H1 (cell line): ENCODE data around the gene NR2C2. TPM values are rescaled to one million over a fixed set of nuclear protein-coding genes. Genes with fewer than 3 reads are reported as not detected.

Experiments used
- CTCF ChIA-PET: fragments of 300-600 bp; sonication (Branson Sonifier 250); formaldehyde crosslinking; loops from one replicate; lab custom pipeline; 2021; ENCODE audit not compliant: partially characterized antibody; lab: Charles Lee
- POLR2A ChIA-PET: fragments of 300-600 bp; sonication (Branson Sonifier 250); formaldehyde crosslinking; loops from one replicate; lab custom pipeline; 2021; ENCODE audit warnings: inconsistent platforms; ENCODE audit not compliant: partially characterized antibody; lab: Charles Lee
- DNase-seq, 2 experiments: peaks; one replicate each; pipeline versions ENCODE4 v3.0.0 to v3.0.0-alpha.2; 2010 to 2022; ENCODE audit warnings: low spot score in 2 of 2, low read depth in 1 of 2, mixed read lengths in 1 of 2
- FAIRE-seq: peaks from 2 replicates; lab custom pipeline; 2011; peaks lifted over from hg19 to GRCh38; lab: Jason Lieb, UNC
- H2AFZ ChIP-seq: 2 replicates; pipeline ENCODE4 v1.8.1; 2012; ENCODE audit warnings: low read length, inconsistent platforms
- H2AK5ac ChIP-seq: 2 replicates; pipeline ENCODE4 v1.6.1; 2013; ENCODE audit warnings: low read depth, low read length
- H2BK120ac ChIP-seq: replicated peaks from 2 replicates; pipeline ENCODE3; 2013; ENCODE audit warnings: low read depth, low read length, inconsistent platforms
- H2BK12ac ChIP-seq: 2 replicates; pipeline ENCODE4 v1.6.1; 2013; ENCODE audit warnings: low read depth, low read length
- H2BK15ac ChIP-seq: 2 replicates; pipeline ENCODE4 v1.6.1; 2013; ENCODE audit warnings: low read length
- H2BK20ac ChIP-seq: 2 replicates; pipeline ENCODE4 v1.6.1; 2013; ENCODE audit warnings: low read length
- H2BK5ac ChIP-seq: 2 replicates; pipeline ENCODE4 v1.6.1; 2013; ENCODE audit warnings: low read depth, low read length
- H3K14ac ChIP-seq: 2 replicates; pipeline ENCODE4 v1.6.1; 2013; ENCODE audit warnings: inconsistent platforms; ENCODE audit not compliant: insufficient read length
- H3K18ac ChIP-seq: 2 replicates; pipeline ENCODE4 v1.6.1; 2013; ENCODE audit warnings: low read length; ENCODE audit errors: extremely low read depth
- H3K23ac ChIP-seq: 2 replicates; pipeline ENCODE4 v1.6.1; 2013; ENCODE audit warnings: inconsistent platforms; ENCODE audit not compliant: insufficient read length
- H3K23me2 ChIP-seq: 2 replicates; pipeline ENCODE4 v1.6.1; 2013; ENCODE audit warnings: low read depth, low read length
- H3K27ac ChIP-seq: 2 replicates; pipeline ENCODE4 v1.6.1; 2011; ENCODE audit warnings: low read depth, low read length, inconsistent platforms
- H3K27me3 ChIP-seq, 4 experiments: replicated peaks in 1 of 4; 1 replicate in 1 of 4; 2 replicates in 3 of 4; pipeline versions ENCODE4 v1.6.1 to v1.8.1; 2011 to 2013; ENCODE audit warnings: low read length in 3 of 4, mild to moderate bottlenecking in 3 of 4, inconsistent platforms in 2 of 4, mixed read lengths in 2 of 4, moderate library complexity in 1 of 4; ENCODE audit not compliant: control insufficient read depth in 3 of 4, insufficient read depth in 3 of 4; ENCODE audit errors: extremely low read depth in 1 of 4
- H3K36me3 ChIP-seq, 4 experiments: 2 replicates each; pipeline versions ENCODE4 v1.6.1 to v1.8.1; 2011 to 2013; ENCODE audit warnings: mild to moderate bottlenecking in 4 of 4, low read length in 3 of 4, moderate library complexity in 2 of 4, control low read depth in 1 of 4, inconsistent platforms in 1 of 4; ENCODE audit not compliant: insufficient read depth in 4 of 4, control insufficient read depth in 2 of 4
- H3K4ac ChIP-seq: replicated peaks from 2 replicates; pipeline ENCODE3; 2013; ENCODE audit warnings: low read length, low read depth, mixed read lengths, inconsistent platforms; ENCODE audit not compliant: insufficient read length
- H3K4me1 ChIP-seq, 4 experiments: replicated peaks in 1 of 4; 1 replicate in 1 of 4; 2 replicates in 3 of 4; pipeline versions ENCODE4 v1.6.1 to v1.8.1; 2011 to 2013; ENCODE audit warnings: low read length in 3 of 4, inconsistent platforms in 2 of 4, mixed read lengths in 1 of 4; ENCODE audit not compliant: insufficient read depth in 4 of 4, control insufficient read depth in 3 of 4
- H3K4me2 ChIP-seq, 2 experiments: 2 replicates each; pipeline versions ENCODE4 v1.6.1 to v1.8.1; 2011 to 2013; ENCODE audit warnings: low read depth in 2 of 2, low read length in 2 of 2, control low read depth in 1 of 2, inconsistent platforms in 1 of 2, mild to moderate bottlenecking in 1 of 2; ENCODE audit not compliant: insufficient read depth in 1 of 2
- H3K4me3 ChIP-seq, 4 experiments: fragments of 200-600, 300-600 bp in 1 of 4; sonication (generic), shearing (Covaris generic), sonication (Bioruptor Twin) in 1 of 4; 2 replicates each; pipeline versions ENCODE4 v1.5.1 to v1.8.1; 2011 to 2016; ENCODE audit warnings: low read length in 4 of 4, low read depth in 3 of 4, control low read depth in 2 of 4, inconsistent platforms in 2 of 4, mild to moderate bottlenecking in 2 of 4, mixed read lengths in 1 of 4, moderate library complexity in 1 of 4; ENCODE audit not compliant: insufficient read depth in 2 of 4; ENCODE audit errors: extremely low read depth in 1 of 4
- H3K56ac ChIP-seq: replicated peaks from 2 replicates; pipeline ENCODE3; 2013; ENCODE audit warnings: low read depth, mild to moderate bottlenecking, mixed read lengths, low read length, inconsistent platforms; ENCODE audit not compliant: insufficient read length
- H3K79me1 ChIP-seq: 2 replicates; pipeline ENCODE4 v1.6.1; 2013; ENCODE audit warnings: low read depth, low read length, control low read depth
- H3K79me2 ChIP-seq, 2 experiments: 2 replicates each; pipeline versions ENCODE4 v1.6.1 to v1.8.1; 2012 to 2013; ENCODE audit warnings: low read length in 2 of 2, mild to moderate bottlenecking in 2 of 2, inconsistent platforms in 1 of 2; ENCODE audit not compliant: insufficient read depth in 2 of 2, control insufficient read depth in 1 of 2
- H3K9ac ChIP-seq, 4 experiments: replicated peaks in 1 of 4; 1 replicate in 1 of 4; 2 replicates in 3 of 4; pipeline versions ENCODE4 v1.6.1 to v1.8.1; 2011 to 2013; ENCODE audit warnings: low read depth in 3 of 4, low read length in 3 of 4, control low read depth in 2 of 4, mild to moderate bottlenecking in 2 of 4, moderate library complexity in 2 of 4, inconsistent platforms in 1 of 4; ENCODE audit errors: extremely low read depth in 1 of 4
- H3K9me3 ChIP-seq, 2 experiments: 2 replicates each; pipeline versions ENCODE4 v1.6.1 to v1.8.1; 2012 to 2013; ENCODE audit warnings: mild to moderate bottlenecking in 2 of 2, moderate library complexity in 2 of 2, control low read depth in 1 of 2, inconsistent platforms in 1 of 2, low read depth in 1 of 2, low read length in 1 of 2, mixed read lengths in 1 of 2; ENCODE audit not compliant: insufficient read depth in 2 of 2
- H4K20me1 ChIP-seq, 2 experiments: replicated peaks in 1 of 2; 2 replicates each; pipeline versions ENCODE3 to v1.8.1; 2011 to 2013; ENCODE audit warnings: inconsistent platforms in 2 of 2, low read length in 2 of 2, mild to moderate bottlenecking in 1 of 2; ENCODE audit not compliant: insufficient read depth in 2 of 2, control insufficient read depth in 1 of 2
- H4K5ac ChIP-seq: 2 replicates; pipeline ENCODE4 v1.6.1; 2013; ENCODE audit warnings: low read length, low read depth, mixed read lengths, inconsistent platforms; ENCODE audit not compliant: insufficient read length
- H4K8ac ChIP-seq: 2 replicates; pipeline ENCODE4 v1.8.0; 2013; ENCODE audit warnings: mild to moderate bottlenecking, moderate library complexity, low read length, inconsistent platforms; ENCODE audit not compliant: insufficient read depth; ENCODE audit errors: extremely low read depth
- H4K91ac ChIP-seq: replicated peaks from 2 replicates; pipeline ENCODE3; 2013; ENCODE audit warnings: low read length, mixed read lengths, inconsistent platforms; ENCODE audit not compliant: insufficient read length
- BCL11A ChIP-seq, 2 experiments: IDR thresholded peaks; one replicate each; pipeline ENCODE4 v1.6.1; 2011; ENCODE audit warnings: low read depth in 2 of 2, low read length in 2 of 2, mild to moderate bottlenecking in 2 of 2
- EP300 ChIP-seq, 2 experiments: IDR thresholded peaks; 1 replicate in 1 of 2; 2 replicates in 1 of 2; pipeline ENCODE4 v1.6.1; 2011 to 2012; ENCODE audit warnings: low read depth in 2 of 2, low read length in 2 of 2, mild to moderate bottlenecking in 2 of 2, borderline replicate concordance in 1 of 2, inconsistent platforms in 1 of 2, moderate library complexity in 1 of 2
- EZH2 ChIP-seq: fragments of 200-600 bp; sonication (generic); IDR thresholded peaks from 2 replicates; pipeline ENCODE4 v1.7.1; 2012; ENCODE audit warnings: low read depth, mild to moderate bottlenecking, moderate library complexity, low read length, inconsistent platforms; ENCODE audit not compliant: severe bottlenecking
- HDAC2 ChIP-seq, 2 experiments: fragments of 300-600 bp in 1 of 2; sonication (generic) in 1 of 2; IDR thresholded peaks; 2 replicates each; pipeline ENCODE4 v1.6.1; 2011 to 2012; ENCODE audit warnings: low read depth in 2 of 2, low read length in 2 of 2, mild to moderate bottlenecking in 2 of 2, moderate library complexity in 2 of 2, borderline replicate concordance in 1 of 2, inconsistent platforms in 1 of 2
- JUN ChIP-seq: IDR thresholded peaks from 2 replicates; pipeline ENCODE4 v1.6.1; 2011; ENCODE audit warnings: low read depth, mild to moderate bottlenecking, improper control_type of control experiment, low read length
- NANOG ChIP-seq: IDR thresholded peaks from 2 replicates; pipeline ENCODE4 v1.6.1; 2011; ENCODE audit warnings: low read length, low read depth, mild to moderate bottlenecking, inconsistent platforms; ENCODE audit not compliant: insufficient read depth, poor library complexity, severe bottlenecking
- RFX5 ChIP-seq: IDR thresholded peaks from 2 replicates; pipeline ENCODE4 v1.6.1; 2011; ENCODE audit warnings: low read depth, low read length, improper control_type of control experiment, borderline replicate concordance
- RNF2 ChIP-seq: fragments of 200-900, 300-1000 bp; sonication (generic); IDR thresholded peaks from 2 replicates; pipeline ENCODE4 v1.7.1; 2016; ENCODE audit warnings: borderline replicate concordance, low read depth, mild to moderate bottlenecking, antibody characterized with exemption, low read length; ENCODE audit not compliant: poor library complexity, severe bottlenecking; ENCODE audit errors: missing control alignments
- SP4 ChIP-seq: IDR thresholded peaks from 2 replicates; pipeline ENCODE4 v1.6.1; 2012; ENCODE audit warnings: low read length, inconsistent platforms
- TCF12 ChIP-seq: IDR thresholded peaks from 2 replicates; pipeline ENCODE4 v1.6.1; 2011; ENCODE audit warnings: low read depth, mild to moderate bottlenecking, low read length
- USF2 ChIP-seq: IDR thresholded peaks from 2 replicates; pipeline ENCODE4 v1.6.1; 2011; ENCODE audit warnings: low read length, improper control_type of control experiment
- WGBS, 2 experiments: shearing (Covaris generic) in 1 of 2; methylation state at CpG; one replicate each; pipeline versions ENCODE4 v1.1.6 to v1.1.7; 2013 to 2015; ENCODE audit warnings: low lambda C conversion rate in 2 of 2, mixed read lengths in 2 of 2, inconsistent platforms in 1 of 2, low coverage in 1 of 2, missing lambda C conversion rate in 1 of 2; ENCODE audit not compliant: insufficient replicate concordance in 2 of 2, insufficient coverage in 1 of 2, insufficient read length in 1 of 2; ENCODE audit errors: extremely low coverage in 1 of 2, missing lambda C conversion rate in 1 of 2; 5-methylcytosine and 5-hydroxymethylcytosine counted together
- polyA plus RNA-seq, 7 experiments: library from polyadenylated mRNA; depleted of rRNA in 3 of 7; stranded (reverse) in 5 of 7; unstranded in 2 of 7; fragments of >200 nt in 5 of 7; fragments of 200-250 nt in 2 of 7; gene quantifications; 1 replicate in 5 of 7; 2 replicates in 1 of 7; 4 replicates in 1 of 7; pipeline versions ENCODE4 v1.2.1 to v1.2.3, GENCODE V29; 2011 to 2013; ENCODE audit warnings: missing spikeins in 2 of 7, mixed read lengths in 2 of 7
- total RNA-seq: library from RNA; stranded (reverse); fragmentation: NEBNext Ultra II Directional; extraction: Animal tissue kit (Norgen Biotek cat#: 25700); gene quantifications from 2 replicates; pipeline ENCODE4 v1.2.1, GENCODE V29; 2021

NR2C2 gene
- total and polyA plus RNA-seq, 2 of the 8 experiments (the other 6 are each of a cell fraction or from before 2014, with no cell fraction given), result 16.6 to 44.4 TPM

- Histone ChIP-seq H2BK5ac (no peak overlapping the region), H4K91ac (no peak overlapping the region), H3K18ac (no peak overlapping the region), H2BK20ac (no peak overlapping the region), H3K27me3 (no peaks in the 10 kb centered on the region), H2AK5ac (no peak overlapping the region), H4K8ac (no peak overlapping the region), H2BK120ac (no peak overlapping the region), H3K23me2 (no peaks in the 10 kb centered on the region), H4K5ac (no peak overlapping the region), H2BK12ac (no peak overlapping the region), H3K9me3 (no peaks in the 10 kb centered on the region), H3K4me2 (no peak overlapping the region), H2BK15ac (no peak overlapping the region), H3K4me3 (no peak overlapping the region), H3K56ac (no peak overlapping the region), H3K23ac (no peak overlapping the region), H3K9ac (no peak overlapping the region), H3K79me1 (no peaks in the 10 kb centered on the region; the same call in 1 of the 2 replicates), H4K20me1 (peaks cover 4 to 6% of the 10 kb centered on the region in 2 experiments), H3K36me3 (peaks cover 0 to 16% (median 4%) of the 10 kb centered on the region in 4 experiments; a peak in 3 of 8 replicates), H3K4me1 (no peaks in the 10 kb centered on the region), H3K14ac (no peak overlapping the region), H3K27ac (no peak overlapping the region), H3K79me2 (peaks cover 0 to 64% of the 10 kb centered on the region in 2 experiments; a peak in 2 of 4 replicates), H3K4ac (no peak overlapping the region), H2AFZ (no peak overlapping the region)
- POLR2A ChIA-PET, result interaction anchor here (1.0 kb wide), 1 partner anchor 18 kb away, joined by 3 read pairs; no protein-coding TSS in a partner anchor
- CTCF ChIA-PET, result interaction anchor here (1.0 kb wide), 1 partner anchor 10 kb away, joined by 3 read pairs; no protein-coding TSS in a partner anchor
- FAIRE-seq (no peak), DNase-seq (no peak)
- 85% methylated on average over 1 of the region's 1 CpG; no CpG with 5 or more reads in 1 of the 2 experiments for WGBS, 2 experiments
- TF ChIP-seq RFX5 (no peak), RNF2 (no peak), EP300 (IDR thresholded peaks at IDR 0.05; ENCODE audit: borderline replicate concordance in 1 of 2, low read depth in 2 of 2, low read length in 2 of 2) (no peak), USF2 (no peak), HDAC2 (IDR thresholded peaks at IDR 0.05; ENCODE audit: borderline replicate concordance in 1 of 2, low read depth in 2 of 2, low read length in 2 of 2) (no peak), BCL11A (IDR thresholded peaks at IDR 0.05; ENCODE audit: low read depth in 2 of 2, low read length in 2 of 2) (no peak), NANOG (no peak), TCF12 (no peak), EZH2 (no peak), SP4 (no peak), JUN (no peak)
Measured at GRCh38 chr3:14967285-14967684, 19.9 kb downstream of the NR2C2 start.
